Stimulated activated CD8-positive, alpha-beta memory T cell treated with anti-CD3 and anti-CD28 coated beads, Interleukin-4, amount 100 ng/mL, for 48 hours (primary cell): ENCODE results near the gene XAF1.
A peak's percentile ranks its signal among the peaks of the same experiment; 100 is the strongest.
"Not testable (repeated sequence)": the region's sequence is repeated elsewhere in the genome, so short reads cannot be mapped to it uniquely, and the experiment has no call there.

Experiments
- DNase-seq: peaks from one replicate; pipeline ENCODE4 v3.0.0-alpha.2; 2020

Gene XAF1

DNA sequence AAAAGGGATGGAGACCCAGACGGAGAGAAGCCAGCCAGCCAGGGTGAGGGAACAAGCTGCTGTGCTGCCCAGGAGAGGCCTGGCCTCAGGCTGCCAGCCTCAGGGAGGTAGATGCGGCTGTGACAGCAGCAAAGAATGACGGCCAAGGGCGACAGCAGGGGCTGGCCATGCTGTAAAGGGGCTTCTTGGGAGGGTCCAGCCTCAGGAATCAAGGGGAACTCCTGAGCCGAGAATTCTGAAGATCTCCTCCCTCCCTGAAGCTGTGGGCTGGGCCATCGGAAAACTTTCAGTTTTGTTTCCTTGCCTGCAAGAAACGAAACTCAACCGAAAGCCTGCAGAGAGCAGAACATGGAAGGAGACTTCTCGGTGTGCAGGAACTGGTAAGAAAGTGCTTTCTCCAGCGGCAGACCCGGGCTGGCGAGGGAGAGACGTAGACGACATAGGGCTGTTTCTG is at the start of gene XAF1:
XAF1 (plus strand) TSS at position 316 of the 454 bp plus-strand sequence; CDS start at position 349, 33 bp downstream.
- peak; percentile 59 for DNase-seq

DNA sequence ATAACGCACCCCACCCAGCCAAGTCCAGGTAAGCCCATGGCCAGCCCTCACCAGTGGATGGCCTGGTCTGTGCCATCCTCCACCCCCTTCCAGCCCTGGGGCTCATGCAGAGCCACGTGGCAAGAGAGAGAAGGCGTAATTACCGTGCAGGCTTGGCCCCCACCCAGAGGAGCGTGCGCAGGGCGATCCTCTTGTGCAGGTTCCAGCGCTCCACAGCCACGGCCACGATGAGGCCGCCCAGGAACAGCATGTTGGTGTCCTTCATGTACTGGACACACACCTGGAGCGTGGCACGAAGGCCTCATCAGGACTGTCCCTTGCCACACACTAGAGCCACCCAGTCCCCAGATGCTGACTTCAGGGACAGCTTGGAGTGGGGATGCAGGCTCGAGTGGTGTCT is 49.3 kb upstream of the XAF1 start:
- no peak for DNase-seq

DNA sequence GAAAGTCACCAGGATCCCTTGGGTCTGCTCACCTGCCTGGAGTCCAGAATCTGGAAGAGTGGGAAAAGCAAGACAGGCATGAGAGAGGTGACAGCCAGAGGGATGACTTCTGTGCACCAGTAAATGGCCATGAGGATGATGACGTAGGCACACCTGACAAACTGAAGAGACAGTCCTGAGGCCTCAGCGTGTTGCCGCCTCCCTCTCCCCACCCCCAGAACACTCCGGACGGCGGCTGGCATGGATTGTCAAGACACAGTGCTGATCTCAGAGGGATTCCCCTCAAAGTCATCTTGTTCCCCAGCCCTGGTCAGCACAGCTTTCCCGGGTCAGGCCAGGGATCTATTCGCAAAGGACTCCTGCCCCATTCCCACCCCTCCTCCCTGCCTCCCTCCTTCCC is 48.9 kb upstream of the XAF1 start:
- no peak for DNase-seq

GRCh38 chr17:6708357-6708961 is 47.4 kb upstream of the XAF1 start:
- no peak for DNase-seq

- DNase-seq: no peak
Observed at GRCh38 chr17:6710317-6710716, 45.5 kb upstream of the XAF1 start.

DNA sequence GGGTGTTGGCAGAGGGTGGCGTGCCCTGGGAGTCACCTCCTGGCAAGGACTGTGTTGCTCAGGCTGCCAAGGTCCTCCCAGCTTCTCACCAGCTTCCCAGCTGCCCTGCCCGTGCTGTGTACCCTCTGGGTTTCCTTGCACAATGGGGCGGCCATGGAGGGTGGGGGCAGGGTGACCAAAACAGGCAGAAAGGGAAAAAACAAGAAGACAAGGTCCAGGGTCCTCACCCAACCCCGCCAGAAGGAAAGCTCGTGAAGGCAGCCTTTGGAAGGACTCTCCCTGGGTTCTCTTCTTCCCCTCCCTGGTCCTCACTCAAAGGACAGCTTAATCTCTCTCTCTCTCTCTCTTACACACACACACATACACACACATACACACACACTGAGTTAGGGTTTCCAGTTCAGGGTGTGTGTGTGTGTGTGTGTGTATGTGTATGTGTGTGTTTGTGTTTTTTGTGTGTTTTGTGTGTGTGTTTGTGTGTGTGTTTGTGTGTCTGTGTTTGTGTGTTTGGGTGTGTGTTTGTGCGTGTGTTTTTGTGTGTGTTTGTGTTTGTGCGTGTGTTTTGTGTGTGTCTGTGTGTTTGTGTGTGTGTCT is 44.7 kb upstream of the XAF1 start:
- no peak for DNase-seq

GRCh38 chr17:6711681-6712057 is 44.2 kb upstream of the XAF1 start:
- no peak for DNase-seq

- DNase-seq: no peak
Observed at GRCh38 chr17:6712058-6712853, 43.6 kb upstream of the XAF1 start.

DNA sequence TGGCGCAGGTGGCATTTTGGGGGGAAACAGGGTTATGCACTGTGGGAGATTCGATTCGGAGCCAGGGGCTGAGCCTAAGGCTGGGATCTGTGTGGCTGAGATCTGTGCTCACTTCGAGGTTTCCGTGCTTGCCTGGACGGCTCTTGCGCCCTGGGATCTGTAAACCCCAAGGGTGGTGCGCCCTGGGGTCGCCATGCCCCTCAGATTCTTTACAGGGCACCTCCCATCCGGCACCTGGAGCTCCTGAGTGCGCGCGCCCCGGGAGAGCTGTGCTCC is 43.1 kb upstream of the XAF1 start:
- DNase-seq: no peak

- DNase-seq: peak; percentile 46
Observed at GRCh38 chr17:6713130-6713917, 42.5 kb upstream of the XAF1 start, which contains the start of gene SLC13A5. Gene SLC13A5, minus strand, starts transcription at chr17:6713369. Its CDS starts 36 bp downstream, at chr17:6713333.

DNA sequence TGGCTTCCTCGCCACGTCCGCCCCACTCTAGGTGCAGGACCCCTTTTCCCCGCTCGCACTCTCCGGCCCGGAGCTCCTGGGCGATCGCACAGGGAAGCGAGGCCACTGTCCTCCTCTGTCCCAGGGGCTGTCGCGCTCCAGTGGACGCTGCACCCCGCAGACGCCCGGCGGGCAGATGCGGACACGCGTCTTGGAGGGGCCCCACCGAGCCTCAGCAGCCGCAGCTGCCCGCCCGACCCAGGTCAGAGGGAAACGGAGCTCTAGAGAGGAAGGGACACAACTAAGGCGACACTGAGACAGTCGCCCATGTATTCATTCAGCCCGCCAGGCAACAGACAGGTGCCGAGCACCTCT is 42.0 kb upstream of the XAF1 start:
- no peak for DNase-seq

GRCh38 chr17:6714315-6714874 is 41.5 kb upstream of the XAF1 start:
- no peak for DNase-seq

GRCh38 chr17:6716736-6717135 is 39.1 kb upstream of the XAF1 start:
- DNase-seq: no peak

GRCh38 chr17:6721744-6722143 is 34.1 kb upstream of the XAF1 start:
- DNase-seq: no peak

DNA sequence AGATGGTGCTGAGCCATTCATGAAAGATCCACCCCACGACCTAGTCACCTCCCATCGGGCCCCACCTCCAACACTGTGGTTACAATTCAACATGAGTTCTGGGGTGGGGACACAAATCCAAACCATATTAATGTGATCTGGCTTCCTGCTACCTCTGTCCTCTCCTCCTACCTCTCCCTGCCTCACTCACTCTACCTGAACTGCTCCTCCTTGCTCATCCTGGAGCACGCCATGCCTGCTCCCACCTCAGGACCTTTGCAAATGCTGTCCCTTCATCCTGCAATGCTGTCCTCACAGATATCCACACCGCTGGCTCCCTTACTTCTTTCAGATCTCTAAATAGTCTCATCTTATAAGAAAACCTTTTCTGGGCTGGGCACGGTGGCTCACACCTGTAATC is 31.8 kb upstream of the XAF1 start:
- DNase-seq: no peak

DNA sequence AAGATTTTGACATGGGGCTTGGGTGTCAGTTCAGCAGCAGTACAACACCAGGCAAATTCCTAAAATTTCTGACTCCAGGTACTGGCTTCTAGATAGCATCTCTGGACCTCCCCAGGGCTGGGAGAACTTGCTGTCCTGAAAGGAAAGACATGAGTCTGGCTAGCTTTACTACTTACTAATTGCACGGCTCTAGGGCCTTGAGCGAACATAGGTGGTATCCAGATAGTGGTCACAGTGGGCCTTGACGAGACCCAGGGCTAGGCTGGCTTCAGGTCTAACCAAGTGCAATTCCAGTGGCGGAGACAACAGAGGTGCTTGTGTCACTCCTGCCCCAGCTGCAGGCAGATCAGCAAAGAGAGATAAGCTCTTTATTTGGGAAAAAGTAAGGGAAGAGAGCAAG is 26.3 kb upstream of the XAF1 start:
- no peak for DNase-seq

DNA sequence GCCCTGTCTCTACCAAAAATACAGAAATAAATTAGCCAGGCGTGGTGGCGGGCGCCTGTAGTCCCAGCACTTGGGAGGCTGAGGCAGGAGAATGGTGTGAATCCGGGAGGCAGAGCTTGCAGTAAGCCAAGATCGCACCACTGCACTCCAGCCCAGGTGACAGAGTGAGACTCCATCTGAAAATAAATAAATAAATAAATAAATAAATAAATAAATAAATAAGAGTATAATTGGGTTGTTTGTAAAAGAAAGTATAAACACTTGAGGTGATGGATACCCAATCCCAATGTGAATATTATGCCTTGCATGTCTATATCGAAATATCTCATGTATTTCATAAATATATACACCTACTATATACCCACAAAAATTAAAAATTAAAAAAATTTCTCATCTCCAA is 9.2 kb upstream of the XAF1 start:
- DNase-seq: not testable (repeated sequence)

DNA sequence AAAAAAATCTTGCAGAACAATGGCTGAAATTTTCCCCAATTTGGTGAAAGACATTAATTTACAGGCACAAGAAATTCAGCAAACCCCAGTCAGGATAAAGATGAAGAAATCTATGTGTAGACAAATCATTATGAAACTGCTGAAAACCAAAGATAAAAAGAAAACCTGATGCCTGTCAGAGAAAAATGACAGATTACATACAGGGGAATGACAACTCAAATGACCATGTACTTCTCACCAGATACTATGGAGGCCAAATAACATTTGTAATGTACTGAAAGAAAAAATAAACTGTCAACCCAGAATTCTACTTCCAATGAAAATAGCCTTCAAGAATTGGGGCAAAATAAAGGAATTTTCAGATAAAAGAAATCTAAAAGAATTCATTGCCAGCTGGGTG is 7.2 kb upstream of the XAF1 start:
- no peak for DNase-seq

- no peak for DNase-seq
Observed at GRCh38 chr17:6749519-6749918, 6.3 kb upstream of the XAF1 start.

DNA sequence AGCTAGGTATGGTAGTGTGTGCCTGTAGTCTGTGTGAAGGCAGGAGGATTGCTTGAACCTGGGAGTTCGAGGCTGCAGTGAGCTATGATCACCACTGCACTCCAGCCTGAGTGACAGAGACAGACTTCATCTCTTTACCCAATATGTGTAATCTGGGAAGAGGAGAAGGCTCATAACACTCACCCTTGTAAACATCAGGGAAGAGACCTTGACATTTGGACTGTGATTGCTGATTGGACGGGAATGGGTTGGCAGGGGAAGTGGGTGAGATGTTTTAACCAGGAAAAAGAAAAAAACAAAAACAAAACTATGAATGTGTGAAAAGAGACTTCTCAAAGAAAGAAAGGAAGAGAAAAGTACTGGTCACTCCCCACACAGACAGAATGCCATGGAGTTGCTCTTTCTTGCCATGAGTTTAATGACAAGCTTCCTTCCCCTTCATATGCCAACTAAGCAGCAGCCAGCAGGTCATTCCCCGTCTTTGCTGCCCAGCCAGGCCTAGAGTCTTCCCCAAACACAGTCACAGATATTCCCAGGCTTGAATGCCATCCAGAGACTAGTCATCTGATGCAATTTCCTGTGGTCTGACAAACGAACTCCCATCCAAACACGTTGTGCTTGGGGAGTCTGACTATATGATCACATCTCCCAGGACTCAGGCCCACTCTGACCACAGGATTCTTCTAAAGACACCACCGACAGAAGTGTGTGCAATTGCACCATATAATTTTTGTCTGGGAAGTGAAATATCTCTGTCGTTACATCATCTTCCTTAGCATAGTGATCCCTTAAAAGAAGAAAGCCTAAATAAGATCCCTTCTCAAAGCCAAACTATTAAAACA is 3.6 kb upstream of the XAF1 start:
- DNase-seq: no peak

- DNase-seq: peak; percentile 63
Observed at GRCh38 chr17:6753006-6753445, 2.8 kb upstream of the XAF1 start.

GRCh38 chr17:6753546-6753945 is 2.3 kb upstream of the XAF1 start:
- no peak for DNase-seq
